ENCODE results near the gene PGM5. TPM values are rescaled to one million over a fixed set of nuclear protein-coding genes. Genes with fewer than 3 reads are reported as not detected.

Gene PGM5
- total RNA-seq, 1 donor from 2014 or later = 9.8 TPM

GRCh38 chr9:68429631-68430030, 73.2 kb downstream of the PGM5 start:
- Mint-ChIP-seq H3K27me3 (ENCODE audit: low read depth) (no peaks in the 10 kb centered on the region), H3K4me3 (no peak overlapping the region), H3K36me3 (no peaks in the 10 kb centered on the region), H3K9me3 (no peaks in the 10 kb centered on the region), H3K4me1 (peaks cover 42% of the 10 kb centered on the region), H3K27ac (no peak overlapping the region)
- no peak for DNase-seq (ENCODE audit: low spot score in 2 of 2, unreplicated experiment in 2 of 2)
- TF ChIP-seq, protein P1, sequence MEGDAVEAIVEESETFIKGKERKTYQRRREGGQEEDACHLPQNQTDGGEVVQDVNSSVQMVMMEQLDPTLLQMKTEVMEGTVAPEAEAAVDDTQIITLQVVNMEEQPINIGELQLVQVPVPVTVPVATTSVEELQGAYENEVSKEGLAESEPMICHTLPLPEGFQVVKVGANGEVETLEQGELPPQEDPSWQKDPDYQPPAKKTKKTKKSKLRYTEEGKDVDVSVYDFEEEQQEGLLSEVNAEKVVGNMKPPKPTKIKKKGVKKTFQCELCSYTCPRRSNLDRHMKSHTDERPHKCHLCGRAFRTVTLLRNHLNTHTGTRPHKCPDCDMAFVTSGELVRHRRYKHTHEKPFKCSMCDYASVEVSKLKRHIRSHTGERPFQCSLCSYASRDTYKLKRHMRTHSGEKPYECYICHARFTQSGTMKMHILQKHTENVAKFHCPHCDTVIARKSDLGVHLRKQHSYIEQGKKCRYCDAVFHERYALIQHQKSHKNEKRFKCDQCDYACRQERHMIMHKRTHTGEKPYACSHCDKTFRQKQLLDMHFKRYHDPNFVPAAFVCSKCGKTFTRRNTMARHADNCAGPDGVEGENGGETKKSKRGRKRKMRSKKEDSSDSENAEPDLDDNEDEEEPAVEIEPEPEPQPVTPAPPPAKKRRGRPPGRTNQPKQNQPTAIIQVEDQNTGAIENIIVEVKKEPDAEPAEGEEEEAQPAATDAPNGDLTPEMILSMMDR (IDR thresholded peaks at IDR 0.05; ENCODE audit: unreplicated experiment) = no peak

GRCh38 chr9:68431307-68431706, 74.9 kb downstream of the PGM5 start:
- H3K36me3 Mint-ChIP-seq = no peaks in the 10 kb centered on the region
- H3K9me3 Mint-ChIP-seq = no peaks in the 10 kb centered on the region
- H3K4me1 Mint-ChIP-seq = peaks cover 37% of the 10 kb centered on the region
- H3K27me3 Mint-ChIP-seq (ENCODE audit: low read depth) = no peaks in the 10 kb centered on the region
- no peak overlapping the region for H3K4me3 Mint-ChIP-seq
- TF ChIP-seq, protein P1 (IDR thresholded peaks at IDR 0.05; ENCODE audit: unreplicated experiment) = no peak
- no peak for DNase-seq (ENCODE audit: low spot score in 2 of 2, unreplicated experiment in 2 of 2)
- H3K27ac Mint-ChIP-seq = no peak overlapping the region

- H3K9me3 Mint-ChIP-seq = no peaks in the 10 kb centered on the region
- no peaks in the 10 kb centered on the region for H3K36me3 Mint-ChIP-seq
- no peak overlapping the region for H3K4me3 Mint-ChIP-seq
- no peak for DNase-seq (ENCODE audit: low spot score in 2 of 2, unreplicated experiment in 2 of 2)
- TF ChIP-seq, protein P1 (IDR thresholded peaks at IDR 0.05; ENCODE audit: unreplicated experiment) = no peak
- no peaks in the 10 kb centered on the region for H3K27me3 Mint-ChIP-seq (ENCODE audit: low read depth)
- H3K4me1 Mint-ChIP-seq = peaks cover 29% of the 10 kb centered on the region
- peak overlapping the region; percentile 29 for H3K27ac Mint-ChIP-seq
Measured at GRCh38 chr9:68433531-68434110, 77.2 kb downstream of the PGM5 start.

- Mint-ChIP-seq H3K36me3 (peaks cover 3% of the 10 kb centered on the region), H3K4me3 (no peak overlapping the region), H3K27ac (peak overlapping the region; percentile 44), H3K4me1 (peaks cover 15% of the 10 kb centered on the region), H3K27me3 (ENCODE audit: low read depth) (no peaks in the 10 kb centered on the region), H3K9me3 (peaks cover 17% of the 10 kb centered on the region)
- TF ChIP-seq, protein P1 (IDR thresholded peaks at IDR 0.05; ENCODE audit: unreplicated experiment) = no peak
- no peak for DNase-seq (ENCODE audit: low spot score in 2 of 2, unreplicated experiment in 2 of 2)
Measured at GRCh38 chr9:68437785-68438184, 81.4 kb downstream of the PGM5 start.

- TF ChIP-seq, protein P1 (IDR thresholded peaks at IDR 0.05; ENCODE audit: unreplicated experiment) = no peak
- Mint-ChIP-seq H3K27me3 (ENCODE audit: low read depth) (no peaks in the 10 kb centered on the region), H3K27ac (no peak overlapping the region), H3K36me3 (peaks cover 3% of the 10 kb centered on the region), H3K4me3 (no peak overlapping the region), H3K4me1 (peaks cover 15% of the 10 kb centered on the region), H3K9me3 (peaks cover 21% of the 10 kb centered on the region)
- no peak for DNase-seq (ENCODE audit: low spot score in 2 of 2, unreplicated experiment in 2 of 2)
Measured at GRCh38 chr9:68443624-68444023, 87.2 kb downstream of the PGM5 start.

DNA sequence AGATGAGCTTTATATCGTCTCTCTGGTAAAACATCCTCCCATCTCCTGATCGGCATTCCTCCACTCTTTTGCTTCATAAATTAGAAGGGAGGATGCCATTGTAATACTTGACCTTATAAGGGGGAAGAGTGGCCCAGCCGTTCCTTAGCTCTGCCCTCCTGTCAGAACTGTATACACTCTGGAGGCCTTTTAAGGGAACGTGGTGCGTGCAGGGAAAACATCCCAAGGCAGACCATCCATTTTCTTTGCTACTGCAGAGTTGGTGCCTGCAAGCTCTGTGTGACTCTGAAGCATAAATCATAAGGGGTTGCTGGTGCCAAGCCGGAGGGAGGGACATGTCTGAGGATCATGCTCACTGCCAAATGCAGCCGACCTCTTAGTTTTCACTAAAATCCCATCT, 90.4 kb downstream of the PGM5 start:
- Mint-ChIP-seq H3K4me1 (peaks cover 22% of the 10 kb centered on the region), H3K27me3 (ENCODE audit: low read depth) (no peaks in the 10 kb centered on the region), H3K4me3 (no peak overlapping the region), H3K9me3 (peaks cover 5% of the 10 kb centered on the region), H3K36me3 (no peaks in the 10 kb centered on the region), H3K27ac (peak overlapping the region; percentile 41)
- TF ChIP-seq, protein P1 (IDR thresholded peaks at IDR 0.05; ENCODE audit: unreplicated experiment) = no peak
- DNase-seq (ENCODE audit: low spot score in 2 of 2, unreplicated experiment in 2 of 2) = no peak

Data from mesothelial cell of epicardium (in vitro differentiated cells).